Measurements from ENCODE around the gene FBXO17.

DNA sequence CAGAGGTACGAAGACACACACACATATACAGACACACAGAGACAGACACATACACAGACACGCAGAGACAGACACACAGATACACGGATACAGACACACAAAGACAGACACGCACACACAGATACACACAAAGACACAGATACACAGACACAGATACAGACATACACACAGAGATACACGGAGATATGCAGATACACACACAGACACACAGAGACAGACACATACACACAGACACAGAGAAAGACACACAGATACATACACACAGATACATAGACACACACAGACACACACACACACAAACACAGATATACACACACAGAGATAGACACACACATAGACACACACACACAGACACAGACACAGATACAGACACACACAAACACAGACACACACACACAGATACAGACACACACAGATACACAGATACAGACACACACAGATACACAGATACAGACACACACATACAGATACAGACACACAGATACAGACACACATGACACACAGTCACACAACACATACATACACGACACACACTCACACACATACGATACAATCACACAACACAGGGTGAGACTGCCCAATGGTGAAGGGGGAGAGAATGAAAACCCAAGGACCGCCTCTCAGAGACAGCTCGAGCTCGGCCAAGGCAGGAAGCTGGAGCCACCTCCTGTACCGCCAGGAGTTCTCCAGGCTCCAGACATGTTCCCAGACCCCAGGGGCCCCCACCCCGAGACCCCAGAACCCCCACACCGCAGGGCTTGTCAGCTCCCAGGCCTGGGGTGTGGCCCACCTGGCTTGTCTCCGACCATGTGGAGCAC is 54.7 kb downstream of the FBXO17 start:
- no peak for TF ChIP-seq CTCF (IDR thresholded peaks at IDR 0.05)
- TF ChIP-seq POLR2A (IDR thresholded peaks at IDR 0.05; ENCODE audit: low read depth), result no peak
- no peak for TF ChIP-seq POLR2AphosphoS5 (IDR thresholded peaks at IDR 0.05)
- TF ChIP-seq EP300 (IDR thresholded peaks at IDR 0.05), result no peak

All from esophagus muscularis mucosa (tissue), 4 donors.